Pancreas (tissue), 10 donors: ENCODE data around the gene TRIM66. TPM values are rescaled to one million over a fixed set of nuclear protein-coding genes. Genes with fewer than 3 reads are reported as not detected.

Experiments
- ATAC-seq, 4 donors: fragments of 200-7000 bp; cut with Tn5 transposase; one replicate each; pipeline versions ENCODE4 v1.8.0 to v1.9.1; 2020; ENCODE audit warnings: mild to moderate bottlenecking in 4 of 4, moderate library complexity in 4 of 4
- DNase-seq, 6 donors: peaks; one replicate each; pipeline ENCODE4 v3.0.0-alpha.2; 2020
- FAIRE-seq: peaks from 2 replicates; lab custom pipeline; 2012; peaks lifted over from hg19 to GRCh38; lab: Jason Lieb, UNC
- H3K27ac ChIP-seq, 4 donors: fragments of 200-600 bp; sonication (generic); 1 replicate in 3 of 4; 2 replicates in 1 of 4; pipeline versions ENCODE4 v1.5.0 to v1.8.0; 2020
- H3K27me3 ChIP-seq, 4 donors: fragments of 200-600 bp; one replicate each; pipeline ENCODE4 v1.8.0; 2021
- H3K36me3 ChIP-seq, 3 donors: fragments of 200-600 bp; sonication (generic) in 1 of 3; one replicate each; pipeline versions ENCODE4 v1.5.0 to v1.8.0; 2020 to 2021
- H3K4me1 ChIP-seq, 3 donors: fragments of 200-600 bp; one replicate each; pipeline ENCODE4 v1.8.0; 2021
- H3K4me3 ChIP-seq, 4 donors: fragments of 200-600 bp; sonication (generic) in 2 of 4; one replicate each; pipeline versions ENCODE4 v1.5.0 to v1.8.0; 2020 to 2021
- H3K9me3 ChIP-seq, 4 donors: fragments of 200-600 bp; one replicate each; pipeline ENCODE4 v1.8.0; 2021
- WGBS, 2 donors: extraction: QIAGEN DNeasy Blood & Tissue Kit; methylation state at CpG; one replicate each; pipeline ENCODE4 v1.1.7; 2013; 5-methylcytosine and 5-hydroxymethylcytosine counted together
- intact Hi-C, 3 donors: fragments of 100-400 bp; cut with DNase I; formaldehyde crosslinking; loops; one replicate each; pipeline versions ENCODE4 v1.11.1 to v1.14.2; 2022
- polyA plus RNA-seq, 2 donors: library from polyadenylated mRNA; stranded (reverse); fragments of 200-250 nt; gene quantifications; one replicate each; pipeline ENCODE4 v1.2.3, GENCODE V29; 2013
- total RNA-seq, 6 donors: library from RNA; stranded (reverse); fragmentation: NEBNext Ultra II Directional in 4 of 6; extraction: Animal tissue kit (Norgen Biotek cat#: 25700) in 4 of 6; gene quantifications; one replicate each; pipeline versions ENCODE4 v1.2.1 to v1.2.4, GENCODE V29; 2021 to 2023
- TF ChIP-seq, protein P1 (sequence below), 4 donors: fragments of 200-600 bp; sonication (generic) in 3 of 4; IDR thresholded peaks; one replicate each; pipeline versions ENCODE4 v1.5.0 to v1.8.0; 2021; ENCODE audit warnings: antibody characterized with exemption in 4 of 4
- donor health status: healthy with polysubstance abuse.
- donor health status: DM: no; HTN: no; CAD: no; lungs with moderate emphysema.
- donor health status: DM: no; HTN: no; CAD: no.
- donor health status: control.
- donor health status: control.
- donor health status: Bipolar disorder and iron deficiency.
- donor health status: DM: yes; HTN: yes; CAD: no.
- donor health status: DM: no; HTN: no; CAD: no.
- donor health status: DM: no; HTN: no; CAD: no.
- donor health status: DM: yes; HTN: yes; CAD: no.

The TRIM66 gene
- total and polyA plus RNA-seq, 8 donors, result 4.1 to 13.1 (median 9.8) TPM

DNA sequence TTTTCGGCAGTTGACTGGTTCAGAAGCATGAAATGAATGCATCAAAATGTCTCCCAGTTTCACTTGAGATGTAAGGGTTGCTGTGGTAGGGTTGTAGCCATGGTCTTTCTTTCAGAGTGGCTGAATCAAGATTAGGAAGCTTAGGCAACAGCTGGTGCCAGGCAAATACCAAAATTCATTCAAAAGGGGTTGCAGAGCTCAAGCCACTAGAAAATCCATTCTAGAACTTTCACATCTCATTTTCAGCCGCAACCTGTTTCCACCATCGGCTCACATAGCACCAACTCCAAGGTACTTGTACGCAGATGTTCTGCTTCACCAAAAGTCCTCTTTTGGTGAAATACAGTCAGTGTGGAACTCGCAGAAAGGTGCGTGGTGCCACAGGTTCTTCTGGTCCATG lies 48.0 kb downstream of the TRIM66 start:
- H3K36me3 ChIP-seq, result peaks cover under 1 to 20% (median 5%) of the 10 kb centered on the region in 3 donors
- no peaks in the 10 kb centered on the region for H3K4me1 ChIP-seq
- TF ChIP-seq, protein P1, sequence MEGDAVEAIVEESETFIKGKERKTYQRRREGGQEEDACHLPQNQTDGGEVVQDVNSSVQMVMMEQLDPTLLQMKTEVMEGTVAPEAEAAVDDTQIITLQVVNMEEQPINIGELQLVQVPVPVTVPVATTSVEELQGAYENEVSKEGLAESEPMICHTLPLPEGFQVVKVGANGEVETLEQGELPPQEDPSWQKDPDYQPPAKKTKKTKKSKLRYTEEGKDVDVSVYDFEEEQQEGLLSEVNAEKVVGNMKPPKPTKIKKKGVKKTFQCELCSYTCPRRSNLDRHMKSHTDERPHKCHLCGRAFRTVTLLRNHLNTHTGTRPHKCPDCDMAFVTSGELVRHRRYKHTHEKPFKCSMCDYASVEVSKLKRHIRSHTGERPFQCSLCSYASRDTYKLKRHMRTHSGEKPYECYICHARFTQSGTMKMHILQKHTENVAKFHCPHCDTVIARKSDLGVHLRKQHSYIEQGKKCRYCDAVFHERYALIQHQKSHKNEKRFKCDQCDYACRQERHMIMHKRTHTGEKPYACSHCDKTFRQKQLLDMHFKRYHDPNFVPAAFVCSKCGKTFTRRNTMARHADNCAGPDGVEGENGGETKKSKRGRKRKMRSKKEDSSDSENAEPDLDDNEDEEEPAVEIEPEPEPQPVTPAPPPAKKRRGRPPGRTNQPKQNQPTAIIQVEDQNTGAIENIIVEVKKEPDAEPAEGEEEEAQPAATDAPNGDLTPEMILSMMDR (IDR thresholded peaks at IDR 0.05), result no peak
- FAIRE-seq (no peak), DNase-seq (no peak), ATAC-seq (no peak)
- H3K4me3 ChIP-seq, result no peak overlapping the region
- H3K27me3 ChIP-seq, result no peaks in the 10 kb centered on the region
- intact Hi-C loops, result no loop called here
- WGBS, 2 donors, result 92 to 95% methylated on average over 6 of the region's 6 CpGs
- H3K9me3 ChIP-seq, result no peaks in the 10 kb centered on the region
- H3K27ac ChIP-seq, result no peak overlapping the region

DNA sequence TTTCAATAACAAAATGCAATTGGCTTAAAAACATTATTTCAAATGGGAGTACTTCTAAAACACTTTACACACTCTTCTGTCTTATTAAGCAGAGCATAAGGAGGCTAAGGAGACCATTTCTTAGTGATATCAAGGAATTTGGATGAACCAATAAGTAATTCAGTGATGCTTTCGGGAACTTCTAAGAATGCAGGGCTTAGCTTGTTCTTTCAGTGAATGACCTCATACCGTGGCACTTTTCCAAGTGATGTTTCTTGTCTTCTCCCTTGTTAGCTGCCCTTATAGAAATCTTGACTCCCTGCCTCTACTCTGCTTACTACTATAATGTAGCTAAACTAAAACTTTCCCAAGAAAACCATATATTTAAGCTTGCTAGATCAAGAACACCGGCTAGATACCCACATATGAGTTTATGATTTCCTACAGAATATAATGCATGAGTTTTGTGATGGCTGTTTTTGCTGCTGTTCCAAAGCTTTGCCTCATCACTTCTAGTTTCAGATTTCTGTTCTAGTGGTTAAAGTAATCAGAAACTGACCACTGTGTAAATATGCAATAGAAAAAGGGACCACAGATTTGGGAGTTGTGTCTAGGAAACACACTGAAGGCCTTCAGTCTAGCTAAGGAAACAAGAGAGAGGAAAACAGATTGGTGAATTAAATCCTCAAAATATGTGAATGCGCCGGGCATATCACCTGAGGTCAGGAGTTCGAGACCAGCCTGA lies 50.9 kb downstream of the TRIM66 start:
- no peaks in the 10 kb centered on the region for H3K9me3 ChIP-seq
- no peaks in the 10 kb centered on the region for H3K27me3 ChIP-seq
- peaks cover 0 to 13% (median 0%) of the 10 kb centered on the region in 3 donors for H3K36me3 ChIP-seq
- intact Hi-C loops, result no loop called here
- DNase-seq (no peak), ATAC-seq (no peak), FAIRE-seq (no peak)
- TF ChIP-seq, protein P1 (IDR thresholded peaks at IDR 0.05), result no peak
- H3K4me1 ChIP-seq, result no peaks in the 10 kb centered on the region
- no peak overlapping the region for H3K4me3 ChIP-seq
- 90 to 93% methylated on average over 6 of the region's 6 CpGs for WGBS, 2 donors
- H3K27ac ChIP-seq, result no peak overlapping the region

DNA sequence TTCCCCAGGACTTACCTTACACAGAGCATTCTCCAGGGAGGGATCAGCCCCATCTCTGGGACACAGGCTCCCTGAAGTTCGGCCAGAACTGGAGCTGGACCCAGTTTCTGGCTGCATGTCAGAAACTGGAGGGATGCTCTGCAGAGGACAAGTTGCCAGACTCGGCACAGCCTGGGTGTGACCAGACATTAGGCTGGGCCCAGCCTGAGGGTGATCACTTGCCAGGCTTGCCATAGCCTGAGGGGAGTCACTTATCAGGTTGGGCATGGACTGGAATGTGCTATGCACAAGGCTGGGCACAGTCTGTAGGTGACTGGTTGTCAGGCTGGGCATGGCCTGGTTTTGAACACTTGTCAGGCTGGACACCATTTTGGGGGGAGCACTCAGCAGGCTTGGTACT lies 57.8 kb downstream of the TRIM66 start:
- TF ChIP-seq, protein P1 (IDR thresholded peaks at IDR 0.05), result no peak
- 89 to 100% methylated on average over 2 of the region's 2 CpGs for WGBS, 2 donors
- no peak for FAIRE-seq
- no peak for ATAC-seq
- Histone ChIP-seq H3K27ac (no peak overlapping the region), H3K36me3 (peaks cover 0 to 18% (median 13%) of the 10 kb centered on the region in 3 donors), H3K4me1 (no peaks in the 10 kb centered on the region), H3K9me3 (no peaks in the 10 kb centered on the region), H3K27me3 (no peaks in the 10 kb centered on the region), H3K4me3 (no peak overlapping the region)
- no peak for DNase-seq
- intact Hi-C loops, result no loop called here

DNA sequence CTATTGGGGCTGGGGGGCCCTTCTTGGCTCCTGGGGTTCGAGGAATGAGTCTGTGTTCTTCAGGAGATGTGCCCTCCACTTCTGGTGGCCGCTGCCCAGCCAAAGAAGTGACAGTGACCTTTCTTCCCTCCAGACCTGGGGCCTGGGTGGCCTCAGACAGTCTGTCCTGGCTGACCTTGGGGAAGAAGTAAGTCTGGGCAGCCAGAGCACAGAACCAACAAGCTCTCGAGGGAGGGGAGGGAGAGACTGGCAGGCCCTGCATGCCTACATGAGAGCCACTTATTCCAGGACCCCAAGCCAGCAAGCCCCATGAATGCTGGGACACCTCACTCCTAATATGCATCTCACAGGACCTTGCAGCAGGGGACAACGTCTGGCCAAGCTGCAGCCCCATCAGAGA lies 61.3 kb downstream of the TRIM66 start:
- no peaks in the 10 kb centered on the region for H3K27me3 ChIP-seq
- H3K27ac ChIP-seq, result no peak overlapping the region
- TF ChIP-seq, protein P1 (IDR thresholded peaks at IDR 0.05), result no peak
- DNase-seq (no peak), FAIRE-seq (no peak), ATAC-seq (no peak)
- peaks cover 0 to 29% (median 13%) of the 10 kb centered on the region in 3 donors for H3K36me3 ChIP-seq
- no peak overlapping the region for H3K4me3 ChIP-seq
- intact Hi-C loops, result no loop called here
- no peaks in the 10 kb centered on the region for H3K9me3 ChIP-seq
- H3K4me1 ChIP-seq, result no peaks in the 10 kb centered on the region
- WGBS, 2 donors, result 71 to 81% methylated on average over 4 of the region's 4 CpGs

DNA sequence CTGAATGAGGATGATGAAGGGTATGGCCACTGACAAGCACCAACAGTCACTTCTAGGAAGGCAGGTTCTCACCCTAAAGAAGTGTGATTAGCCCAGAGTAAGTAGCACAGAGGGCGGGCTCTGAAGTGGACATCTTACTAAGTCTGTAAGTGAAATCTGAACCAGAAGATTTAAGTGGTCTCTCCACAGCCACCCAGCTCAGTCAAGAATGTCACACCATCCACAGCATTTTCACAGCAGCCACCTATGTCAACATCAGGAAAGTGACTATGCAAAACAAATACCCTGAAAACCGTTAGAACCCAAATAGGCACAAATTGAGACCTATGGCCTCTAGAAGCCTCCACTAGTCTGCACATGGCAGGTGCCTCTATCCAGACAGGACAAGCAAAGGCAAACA lies 65.4 kb downstream of the TRIM66 start:
- no peaks in the 10 kb centered on the region for H3K4me1 ChIP-seq
- no peaks in the 10 kb centered on the region for H3K9me3 ChIP-seq
- intact Hi-C loops, result no loop called here
- TF ChIP-seq, protein P1 (IDR thresholded peaks at IDR 0.05), result no peak
- H3K36me3 ChIP-seq, result peaks cover 0 to 18% (median 0%) of the 10 kb centered on the region in 3 donors
- 73 to 82% methylated on average over 2 of the region's 2 CpGs for WGBS, 2 donors
- H3K27ac ChIP-seq, result no peak overlapping the region
- H3K27me3 ChIP-seq, result no peaks in the 10 kb centered on the region
- no peak for FAIRE-seq
- H3K4me3 ChIP-seq, result no peak overlapping the region
- no peak for ATAC-seq
- DNase-seq, result no peak
